ENCODE results near the gene REST.

GRCh38 chr4:56959100-56959499 lies 51.4 kb downstream of the REST start:
- TF ChIP-seq PHF8 (conservative IDR thresholded peaks at IDR 0.05; ENCODE audit: low read depth, low read length) (no peak), CTCF (IDR thresholded peaks at IDR 0.05; ENCODE audit: control extremely low read depth in 1 of 3, insufficient read depth in 1 of 3, low read depth in 1 of 3, low read length in 3 of 3) (no peak), KDM1A (IDR thresholded peaks at IDR 0.05; ENCODE audit: borderline replicate concordance, low read length) (no peak)

Data from H1 (cell line).